SK-MEL-5 (cell line): ENCODE measurements around the gene SUPT20HL1. TPM values are rescaled to one million over a fixed set of nuclear protein-coding genes. Genes with fewer than 3 reads are reported as not detected.
"Not testable (repeated sequence)": the region's sequence is repeated elsewhere in the genome, so short reads cannot be mapped to it uniquely, and the experiment has no call there.

Source experiments
- DNase-seq: peaks from one replicate; pipeline ENCODE4 v3.0.0-alpha.2; 2016; ENCODE audit warnings: low read depth, low spot score
- in situ Hi-C: cut with HindIII; loops from 2 replicates; pipeline ENCODE4 v1.10.0; 2016; ENCODE audit warnings: low sequenced_read_pairs, high pct_unique_total_duplicates, low pct_unique_long_range_greater_than_20kb
- polyA plus RNA-seq, 2 experiments: library from polyadenylated mRNA; depleted of rRNA; stranded (reverse); fragments of >200 nt; gene quantifications; 2 replicates each; pipeline ENCODE4 v1.2.3, GENCODE V29; 2015
- total RNA-seq: library from RNA; depleted of rRNA; stranded (reverse); fragments of >200 nt; shearing (Covaris generic); gene quantifications from 2 replicates; pipeline ENCODE4 v1.2.3, GENCODE V29; 2014; rRNA removed

The SUPT20HL1 gene
- total RNA-seq: not detected in 2 replicates
- polyA plus RNA-seq (2015; cell fraction: cytosol; rRNA removed): not detected in 2 replicates
- polyA plus RNA-seq (2015; cell fraction: nucleus; rRNA removed): not detected in 2 replicates

DNA sequence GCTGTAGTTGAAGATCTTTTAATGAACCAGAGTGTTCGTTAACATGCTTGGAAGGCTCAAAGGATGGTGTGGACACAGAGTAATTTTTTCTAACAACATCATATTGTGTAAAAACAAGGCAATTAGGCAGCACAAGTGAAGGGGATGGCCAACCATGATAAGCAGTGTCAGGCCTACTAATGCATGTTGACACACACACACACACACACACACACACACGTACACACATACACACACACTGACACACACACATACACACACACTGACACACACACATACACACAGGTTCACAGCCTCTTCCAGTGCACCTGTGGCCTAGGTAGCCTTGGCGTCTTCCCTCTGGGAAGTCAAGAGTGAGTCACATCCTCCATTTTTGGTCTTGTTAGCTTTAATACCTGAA, at the start of gene SUPT20HL1:
TSS of gene SUPT20HL1 (plus strand) at position 368 of the 400 bp plus-strand sequence. CDS start 2,122 bp downstream, outside the sequence.
- DNase-seq: no peak
- in situ Hi-C loops: no loop called here

- in situ Hi-C loops, DNase-seq: not testable (repeated sequence)
Observed at GRCh38 chrX:24310916-24311315, 49.5 kb upstream of the SUPT20HL1 start.

GRCh38 chrX:24311507-24312248, 48.8 kb upstream of the SUPT20HL1 start:
- in situ Hi-C loops, DNase-seq: not testable (repeated sequence)

DNA sequence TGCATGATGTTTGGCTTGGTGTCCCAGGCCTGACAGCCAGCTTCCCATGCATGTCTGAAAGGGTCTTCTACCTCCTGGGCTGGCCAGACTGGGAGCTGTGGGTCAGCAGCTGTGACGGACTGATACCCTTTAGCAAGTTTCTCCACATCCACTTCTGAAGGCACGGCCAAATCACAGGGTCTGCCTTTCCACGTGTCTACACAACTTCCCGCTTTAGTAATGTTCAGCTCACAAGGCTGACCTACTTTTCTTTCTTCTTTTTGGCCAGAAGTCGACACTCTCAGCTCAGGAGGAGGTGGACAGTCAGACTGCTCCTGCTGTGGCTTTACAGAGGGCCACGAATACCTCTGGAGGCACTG, 48.2 kb upstream of the SUPT20HL1 start:
- DNase-seq, in situ Hi-C loops: not testable (repeated sequence)

DNA sequence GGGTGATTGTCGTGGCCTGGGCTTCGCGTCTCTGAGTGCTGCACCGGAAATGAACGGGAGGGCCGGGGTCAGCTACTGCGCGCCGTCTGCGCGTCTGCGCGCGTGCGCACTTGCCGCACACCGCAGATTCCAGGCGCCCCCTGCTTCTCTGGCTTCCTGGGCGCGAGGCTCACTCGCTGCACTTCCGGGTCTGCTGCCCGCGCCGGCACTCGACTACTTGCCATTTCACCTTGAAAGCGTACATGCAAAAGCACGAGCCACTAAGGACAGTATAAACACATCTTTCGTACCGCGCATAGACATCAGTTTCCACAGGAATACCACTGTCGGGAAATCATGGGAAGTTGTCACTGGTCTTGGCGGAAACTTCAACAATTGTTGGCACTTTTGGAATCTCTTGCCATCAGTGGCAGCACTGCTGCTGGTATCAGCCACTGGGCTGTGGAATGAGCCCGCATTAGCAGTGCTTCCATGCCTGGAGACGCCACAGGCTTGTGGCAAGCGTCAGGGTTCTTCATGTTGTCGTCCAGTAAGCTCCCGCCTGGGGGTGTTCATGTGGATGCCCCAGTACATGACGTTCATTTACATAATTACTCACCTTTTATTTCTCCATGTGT, 46.3 kb upstream of the SUPT20HL1 start, which contains the start of gene SUPT20HL2:
TSS of gene SUPT20HL2 (minus strand) at position 51 of the 617 bp plus-strand sequence. CDS start 754 bp downstream, outside the sequence.
- in situ Hi-C loops: no loop called here
- no peak for DNase-seq

DNA sequence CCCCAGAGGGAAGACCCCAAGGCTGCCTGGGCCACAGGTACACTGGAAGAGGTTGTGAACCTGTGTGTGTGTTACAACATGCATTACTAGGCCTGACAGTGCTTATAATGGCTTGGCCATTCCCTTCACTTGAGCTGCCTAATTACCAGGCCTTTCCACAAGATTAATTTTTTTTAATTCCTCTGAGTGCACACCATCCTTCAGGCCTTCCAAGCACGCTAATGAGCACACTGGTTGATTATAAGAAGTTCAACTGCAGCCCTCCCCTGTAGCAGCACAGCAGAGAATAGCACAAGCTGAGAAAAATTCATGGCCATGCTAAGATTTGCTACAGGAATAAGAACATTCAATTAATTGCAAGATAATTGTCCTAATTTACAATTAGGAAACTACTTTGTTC, 44.3 kb upstream of the SUPT20HL1 start:
- in situ Hi-C loops: no loop called here
- no peak for DNase-seq

- in situ Hi-C loops: no loop called here
- DNase-seq: no peak
Observed at GRCh38 chrX:24317567-24317966, 42.9 kb upstream of the SUPT20HL1 start.

- no peak for DNase-seq
- in situ Hi-C loops: no loop called here
Observed at GRCh38 chrX:24321741-24322395, 38.6 kb upstream of the SUPT20HL1 start.

- no peak for DNase-seq
- in situ Hi-C loops: no loop called here
Observed at GRCh38 chrX:24325231-24325630, 35.2 kb upstream of the SUPT20HL1 start.

GRCh38 chrX:24332878-24333277, 27.6 kb upstream of the SUPT20HL1 start:
- in situ Hi-C loops: no loop called here

GRCh38 chrX:24333371-24333770, 27.1 kb upstream of the SUPT20HL1 start:
- no peak for DNase-seq
- in situ Hi-C loops: no loop called here

More at GRCh38 chrX:24332878-24333277, 27.6 kb upstream of the SUPT20HL1 start:
- DNase-seq: no peak

DNA sequence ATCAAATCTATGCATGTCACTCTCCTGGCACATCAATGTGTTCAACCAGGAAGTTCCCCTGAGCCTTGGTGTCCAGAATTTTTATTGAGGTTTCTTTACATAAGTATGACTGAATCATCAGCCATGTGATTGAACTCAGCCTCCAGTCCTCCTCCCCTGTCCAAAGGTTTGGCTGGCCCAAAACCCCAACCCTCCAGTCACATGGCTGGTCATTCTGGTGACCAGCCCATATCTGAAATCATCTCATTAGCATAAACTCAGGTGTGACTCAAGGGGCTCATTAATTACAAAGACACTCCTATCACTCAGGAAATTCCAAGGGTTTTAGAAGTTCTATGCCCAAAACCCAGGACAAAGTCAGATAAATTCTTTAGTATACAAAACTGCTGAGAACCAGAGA, 26.0 kb upstream of the SUPT20HL1 start:
- in situ Hi-C loops: no loop called here
- no peak for DNase-seq

DNA sequence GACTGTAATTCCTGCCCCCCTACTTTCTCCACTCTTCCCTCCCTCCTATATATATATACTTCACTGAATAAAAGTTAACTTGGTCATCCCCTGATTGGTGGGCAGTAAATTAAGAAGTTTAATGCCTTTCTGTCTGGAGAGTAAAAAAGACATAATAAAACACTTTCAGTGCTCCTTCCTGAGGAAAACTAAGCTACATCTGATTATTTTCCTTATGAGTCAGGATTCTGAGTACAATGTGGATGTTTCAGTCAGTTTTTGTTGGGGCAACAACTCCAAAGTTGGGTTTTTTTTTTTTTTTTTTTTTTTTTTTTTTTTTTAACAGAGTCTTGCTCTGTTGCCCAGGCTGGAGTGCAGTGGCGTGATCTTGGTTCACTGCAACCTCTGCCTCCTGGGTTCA, 24.6 kb upstream of the SUPT20HL1 start:
- no peak for DNase-seq
- in situ Hi-C loops: no loop called here

- in situ Hi-C loops: no loop called here
- DNase-seq: no peak
Observed at GRCh38 chrX:24339911-24340310, 20.5 kb upstream of the SUPT20HL1 start.

- no peak for DNase-seq
- in situ Hi-C loops: no loop called here
Observed at GRCh38 chrX:24340501-24340900, 19.9 kb upstream of the SUPT20HL1 start.

GRCh38 chrX:24341795-24342194, 18.6 kb upstream of the SUPT20HL1 start:
- in situ Hi-C loops: no loop called here
- DNase-seq: no peak

- in situ Hi-C loops: no loop called here
- no peak for DNase-seq
Observed at GRCh38 chrX:24343719-24344118, 16.7 kb upstream of the SUPT20HL1 start.

DNA sequence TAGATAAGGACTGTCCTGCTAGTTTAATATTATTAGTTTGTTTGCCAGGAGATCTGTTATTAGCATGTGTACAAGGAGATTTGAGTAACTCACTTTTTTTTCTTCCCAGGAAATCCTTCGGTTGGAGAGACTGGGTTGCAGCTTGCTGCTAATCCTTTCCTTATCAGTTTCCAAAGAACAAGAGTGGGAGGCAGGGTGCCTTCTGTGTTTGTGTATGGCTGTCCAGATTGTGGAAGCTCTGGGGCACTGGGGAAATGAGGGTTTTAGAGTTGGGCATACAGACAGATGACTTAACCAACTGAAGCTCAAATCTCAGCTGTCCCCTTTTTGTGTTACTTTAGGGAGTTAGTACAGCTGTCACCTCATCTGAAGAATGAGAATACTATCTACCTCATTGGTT, 12.6 kb upstream of the SUPT20HL1 start:
- DNase-seq: no peak
- in situ Hi-C loops: no loop called here
